T-helper 1 cell (primary cell): ENCODE results near the gene RHOT1.
"Not testable (repeated sequence)": the region's sequence is repeated elsewhere in the genome, so short reads cannot be mapped to it uniquely, and the experiment has no call there.

Experiments
- DNase-seq, 5 donors: peaks; one replicate each; pipeline ENCODE4 v3.0.0-alpha.2; 2012 to 2020

The RHOT1 gene

GRCh38 chr17:32160526-32160925 is 18.2 kb downstream of the RHOT1 start:
- no peak for DNase-seq

DNA sequence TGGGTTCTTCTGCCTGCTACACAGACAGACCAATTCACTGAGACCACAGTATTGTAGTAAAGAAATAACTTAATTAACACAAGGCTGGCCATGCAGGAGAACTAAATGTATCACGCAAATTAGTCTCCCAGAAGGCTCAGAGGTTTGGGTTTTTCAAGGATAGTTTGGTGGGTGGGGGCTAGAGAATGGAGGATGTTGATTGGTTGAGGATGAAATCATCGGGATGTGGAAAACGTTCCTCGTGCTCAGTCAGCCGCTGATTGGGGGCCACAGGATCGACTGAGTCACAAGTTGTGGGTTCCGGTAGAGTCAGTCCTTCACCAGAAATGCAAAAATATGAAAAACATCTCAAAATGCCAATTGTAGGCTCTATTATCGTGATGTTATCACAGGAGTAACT is 18.7 kb downstream of the RHOT1 start:
- no peak for DNase-seq

DNA sequence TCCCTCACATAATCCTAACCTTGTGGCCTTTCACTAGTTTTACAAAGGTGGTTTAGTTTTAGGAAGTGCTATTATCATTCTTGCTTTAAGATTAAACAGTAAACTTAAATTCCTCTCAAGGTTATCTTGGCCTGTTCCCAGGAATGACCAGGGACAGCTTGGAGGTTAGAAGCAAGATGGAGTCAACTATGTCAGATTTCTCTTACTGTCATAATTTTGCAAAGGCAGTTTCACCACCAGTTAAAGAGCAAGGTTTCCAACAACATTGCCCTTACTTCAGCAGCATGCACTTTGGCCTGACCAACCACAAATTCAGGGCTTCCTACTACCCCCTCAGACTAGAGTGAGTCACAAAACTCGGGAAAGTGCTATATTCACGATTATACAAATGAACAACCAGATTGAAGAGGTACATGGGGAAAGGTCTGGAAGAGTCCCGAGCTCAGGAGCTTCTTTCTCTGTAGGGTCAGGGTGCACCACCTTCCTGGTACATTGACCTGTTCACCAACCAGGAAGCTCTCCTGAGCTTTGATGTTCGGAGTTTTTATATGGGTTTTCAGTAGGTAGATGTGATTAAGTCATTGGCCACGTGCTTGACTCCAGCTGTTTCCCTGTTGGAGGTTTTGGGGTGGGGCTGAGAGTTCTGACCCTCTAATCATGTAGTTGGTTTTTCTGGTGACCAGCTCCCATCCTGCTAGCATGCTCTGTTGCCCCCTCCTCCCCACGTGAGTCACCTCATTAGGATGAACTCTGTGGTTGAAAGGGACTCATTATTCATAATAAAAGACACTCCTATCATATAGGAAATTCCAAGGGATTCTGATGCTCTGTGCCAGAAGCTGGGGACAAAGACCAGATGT is 19.4 kb downstream of the RHOT1 start:
- no peak for DNase-seq

DNA sequence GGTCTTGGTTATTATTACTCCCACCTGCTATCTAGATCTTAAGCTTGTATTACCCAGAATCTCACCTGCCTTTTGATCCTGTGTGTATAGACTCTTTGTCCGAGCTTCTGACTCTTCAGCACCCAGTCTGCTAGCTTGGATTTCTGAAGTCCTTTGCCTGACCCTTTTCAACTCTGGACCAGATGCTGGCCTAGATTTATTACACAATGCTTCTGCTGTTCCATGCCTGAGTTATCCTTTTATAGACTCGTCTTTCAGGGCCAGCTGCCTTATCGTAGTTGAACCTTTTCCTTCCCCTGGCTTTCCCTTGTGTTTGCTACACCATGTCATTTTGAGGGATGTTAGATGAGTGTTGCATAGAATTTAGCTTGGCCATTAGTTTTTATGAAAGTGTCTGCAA is 32.6 kb downstream of the RHOT1 start:
- DNase-seq, result no peak

- DNase-seq, result not testable (repeated sequence)
These were observed 36.4 kb downstream of the RHOT1 start for GRCh38 chr17:32178679-32179078.

DNA sequence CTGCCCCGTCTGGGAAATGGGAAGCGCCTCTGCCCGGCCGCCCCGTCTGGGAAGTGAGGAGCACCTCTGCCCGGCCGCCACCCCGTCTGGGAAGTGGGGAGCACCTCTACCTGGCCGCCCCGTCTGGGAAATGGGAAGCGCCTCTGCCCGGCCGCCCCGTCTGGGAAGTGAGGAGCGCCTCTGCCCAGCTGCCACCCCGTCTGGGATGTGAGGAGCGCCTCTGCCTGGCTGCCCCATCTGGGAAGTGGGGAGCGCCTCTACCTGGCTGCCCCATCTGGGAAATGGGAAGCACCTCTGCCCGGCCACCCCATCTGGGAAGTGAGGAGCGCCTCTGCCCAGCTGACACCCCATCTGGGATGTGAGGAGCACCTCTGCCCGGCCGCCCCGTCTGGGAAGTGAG is 36.8 kb downstream of the RHOT1 start:
- DNase-seq, result not testable (repeated sequence)

DNA sequence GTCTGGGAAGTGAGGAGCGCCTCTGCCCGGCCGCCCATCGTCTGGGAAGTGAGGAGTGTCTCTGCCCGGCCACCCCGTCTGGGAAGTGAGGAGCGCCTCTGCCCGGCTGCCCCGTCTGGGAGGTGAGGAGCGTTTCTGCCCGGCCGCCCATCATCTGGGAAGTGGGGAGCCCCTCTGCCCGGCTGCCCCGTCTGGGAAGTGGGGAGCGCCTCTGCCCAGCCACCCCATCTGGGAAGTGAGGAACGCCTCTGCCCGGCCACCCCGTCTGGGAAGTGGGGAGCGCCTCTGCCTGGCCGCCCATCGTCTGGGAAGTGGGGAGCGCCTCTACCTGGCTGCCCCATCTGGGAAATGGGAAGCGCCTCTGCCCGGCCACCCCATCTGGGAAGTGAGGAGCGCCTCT is 37.2 kb downstream of the RHOT1 start:
- not testable (repeated sequence) for DNase-seq

DNA sequence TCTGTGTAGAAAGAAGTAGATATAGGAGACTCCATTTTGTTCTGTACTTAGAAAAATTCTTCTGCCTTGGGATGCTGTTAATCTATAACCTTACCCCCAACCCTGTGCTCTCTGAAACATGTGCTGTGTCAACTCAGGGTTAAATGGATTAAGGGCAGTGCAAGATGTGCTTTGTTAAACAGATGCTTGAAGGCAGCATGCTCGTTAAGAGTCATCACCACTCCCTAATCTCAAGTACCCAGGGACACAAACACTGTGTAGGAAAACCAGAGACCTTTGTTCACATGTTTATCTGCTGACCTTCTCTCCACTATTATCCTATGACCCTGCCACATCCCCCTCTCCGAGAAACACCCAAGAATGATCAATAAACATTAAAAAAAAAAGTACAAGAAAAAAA is 38.0 kb downstream of the RHOT1 start:
- not testable (repeated sequence) for DNase-seq

DNA sequence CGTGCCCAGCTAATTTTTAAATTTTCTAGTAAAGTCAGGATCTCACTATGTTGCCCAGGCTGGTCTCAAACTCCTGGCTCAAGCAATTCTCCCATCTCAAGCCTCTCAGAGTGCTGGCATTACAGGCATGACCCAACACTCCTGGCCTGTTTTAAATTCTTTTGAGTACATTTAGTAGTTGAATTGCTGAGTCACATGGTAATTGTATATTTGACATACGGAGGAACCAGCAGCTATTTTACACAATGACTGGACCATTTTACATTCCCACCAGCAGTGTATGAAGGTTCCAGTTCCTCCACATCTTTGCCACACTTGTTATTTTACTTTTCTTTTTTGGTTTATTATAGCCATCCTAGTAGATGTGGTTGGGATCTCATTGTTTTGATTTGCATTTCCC is 43.6 kb downstream of the RHOT1 start:
- DNase-seq, result no peak

DNA sequence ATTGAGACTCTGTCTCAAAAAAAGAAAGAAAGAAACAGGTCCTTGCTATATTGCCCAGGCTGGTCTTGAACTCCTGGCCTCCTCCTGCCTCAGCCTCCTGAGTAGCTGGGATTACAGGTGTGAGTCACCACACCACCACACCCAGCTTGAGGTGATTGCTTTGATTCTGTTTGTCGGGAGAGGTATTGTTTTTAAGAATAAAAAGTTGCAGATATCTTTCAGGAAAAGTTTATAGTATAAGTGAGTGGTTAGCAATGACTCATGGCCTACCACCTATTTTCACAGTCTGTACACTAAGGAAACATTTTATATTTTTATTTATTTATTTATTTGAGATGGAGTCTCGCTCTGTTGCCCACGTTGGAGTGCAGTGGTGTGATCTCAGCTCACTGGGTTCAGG is 45.0 kb downstream of the RHOT1 start:
- DNase-seq, result no peak

GRCh38 chr17:32189343-32189742 is 47.0 kb downstream of the RHOT1 start:
- no peak for DNase-seq

DNA sequence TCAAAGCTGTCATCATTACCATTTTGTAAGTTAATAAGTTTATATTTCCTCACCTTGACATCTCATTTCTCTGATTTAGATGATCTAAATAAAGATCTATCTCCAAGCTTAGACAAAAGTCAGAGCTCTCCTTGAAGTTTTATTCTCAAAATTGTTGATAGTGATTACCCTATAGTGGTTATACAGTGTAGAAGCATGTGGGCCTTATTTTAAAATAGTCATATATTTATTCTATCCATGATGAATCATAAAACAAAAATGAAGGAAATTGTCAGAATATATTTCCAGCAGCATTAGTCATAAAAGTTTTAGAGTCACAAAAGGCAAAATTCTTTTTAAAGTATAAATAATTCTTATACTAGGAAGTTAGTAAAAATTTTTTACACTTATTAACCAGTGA is 49.0 kb downstream of the RHOT1 start:
- no peak for DNase-seq

DNA sequence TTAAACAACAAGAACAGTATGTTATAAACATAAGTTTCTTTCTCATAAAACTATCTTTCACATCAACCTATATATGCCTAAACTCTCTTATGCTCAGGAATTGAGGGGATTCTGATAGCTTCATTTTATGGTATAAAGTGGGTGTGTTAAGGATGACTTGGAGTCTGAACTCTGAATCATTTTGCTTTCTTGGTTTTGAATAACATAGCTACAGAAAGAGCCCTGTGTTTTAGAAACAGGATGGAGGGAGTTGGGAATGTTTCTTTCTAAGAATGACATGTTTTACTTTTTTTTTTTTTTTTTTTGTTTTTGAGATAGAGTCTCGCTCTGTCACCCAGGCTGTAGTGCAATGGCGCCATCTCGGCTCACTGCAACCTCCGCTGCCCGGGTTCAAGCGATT is 50.1 kb downstream of the RHOT1 start:
- DNase-seq, result no peak

DNA sequence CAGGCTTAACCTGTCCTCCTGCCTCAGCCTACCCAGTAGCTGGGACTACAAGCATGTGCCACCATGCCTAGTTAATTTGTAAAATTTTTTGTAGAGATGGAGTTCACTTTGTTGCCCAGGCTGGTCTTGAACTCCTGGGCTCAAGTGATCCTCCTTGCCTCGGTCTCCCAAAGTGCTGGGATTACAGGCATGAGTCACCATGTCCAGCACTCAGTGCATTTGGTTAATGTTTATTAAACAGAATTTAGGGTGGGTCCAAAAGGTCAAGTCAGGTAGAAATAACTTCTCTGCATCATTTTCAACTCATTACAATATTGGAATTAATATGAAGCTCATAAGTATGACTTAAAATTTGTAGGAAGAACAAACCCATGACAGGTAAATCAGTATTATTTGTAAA is 55.7 kb downstream of the RHOT1 start:
- DNase-seq, result no peak

DNA sequence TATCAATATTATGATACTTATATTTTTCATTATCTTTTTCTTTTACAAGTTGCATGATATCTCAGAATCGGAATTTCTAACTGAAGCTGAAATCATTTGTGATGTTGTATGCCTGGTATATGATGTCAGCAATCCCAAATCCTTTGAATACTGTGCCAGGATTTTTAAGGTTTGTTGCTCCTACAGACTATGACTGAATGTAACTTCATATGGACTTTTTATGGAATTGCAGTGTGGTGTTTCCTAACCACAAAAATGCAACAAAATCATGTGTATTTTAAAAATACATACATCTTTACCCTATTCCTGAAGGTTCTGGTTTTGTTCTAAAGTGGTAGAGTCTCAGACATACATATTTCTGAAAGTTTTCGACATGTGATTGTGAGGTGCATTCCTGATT is 64.6 kb downstream of the RHOT1 start:
- no peak for DNase-seq

- no peak for DNase-seq
These were observed 66.1 kb downstream of the RHOT1 start for GRCh38 chr17:32208436-32208835.

DNA sequence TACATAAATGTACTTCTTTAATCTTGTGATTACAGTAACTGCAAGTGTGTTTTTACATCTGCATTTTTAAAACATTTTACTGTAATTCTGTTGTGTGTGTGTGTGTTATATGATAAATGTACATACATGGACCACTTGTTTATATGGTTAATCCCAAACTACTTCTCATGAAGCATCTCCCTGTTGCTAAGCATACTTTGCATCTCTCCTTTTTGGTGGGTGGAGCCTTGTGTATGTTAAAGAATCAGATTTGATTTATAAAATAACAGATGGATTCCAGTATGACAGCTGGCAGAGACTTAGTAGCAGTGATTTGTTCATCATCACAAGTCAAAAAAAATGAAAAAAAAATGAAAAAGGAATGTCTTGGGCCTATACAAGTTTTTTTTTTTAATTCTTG is 67.3 kb downstream of the RHOT1 start:
- DNase-seq, result no peak

- no peak for DNase-seq
These were observed 69.4 kb downstream of the RHOT1 start for GRCh38 chr17:32211671-32212070.

GRCh38 chr17:32215696-32216095 is 73.4 kb downstream of the RHOT1 start:
- no peak for DNase-seq

- no peak for DNase-seq
These were observed 80.3 kb downstream of the RHOT1 start for GRCh38 chr17:32222621-32223020.

- DNase-seq, result no peak
These were observed 81.4 kb downstream of the RHOT1 start for GRCh38 chr17:32223703-32224102.

GRCh38 chr17:32226886-32227285 is 84.6 kb downstream of the RHOT1 start:
- DNase-seq, result no peak

- no peak for DNase-seq
These were observed 85.6 kb downstream of the RHOT1 start for GRCh38 chr17:32227910-32228309.

DNA sequence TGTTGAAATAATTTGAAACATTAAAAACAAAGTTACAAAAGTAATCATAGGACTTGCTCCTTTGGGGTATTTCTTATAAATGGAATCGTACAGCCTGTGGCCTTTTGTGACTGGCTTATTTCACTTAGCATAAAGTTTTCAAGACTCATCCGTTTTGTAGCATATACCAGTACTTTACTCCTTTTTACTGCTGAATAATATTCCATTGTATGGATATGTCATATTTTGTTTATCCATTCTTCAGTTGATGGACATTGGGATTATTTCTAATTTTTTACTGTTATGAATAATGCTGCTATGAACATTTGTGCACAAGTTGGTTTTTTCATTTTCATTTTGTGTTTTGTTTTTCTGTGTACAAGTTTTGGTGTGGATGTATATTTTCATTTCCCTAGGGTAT is 93.3 kb downstream of the RHOT1 start:
- DNase-seq, result no peak

GRCh38 chr17:32239456-32239855 is 97.2 kb downstream of the RHOT1 start:
- no peak for DNase-seq
